ENCODE measurements around the gene LARGE1.

The LARGE1 gene

GRCh38 chr22:33274214-33275072 is 645.8 kb downstream of the LARGE1 start:
- in situ Hi-C loops (cut with MboI; ENCODE audit: low sequenced_read_pairs), result no loop called here

DNA sequence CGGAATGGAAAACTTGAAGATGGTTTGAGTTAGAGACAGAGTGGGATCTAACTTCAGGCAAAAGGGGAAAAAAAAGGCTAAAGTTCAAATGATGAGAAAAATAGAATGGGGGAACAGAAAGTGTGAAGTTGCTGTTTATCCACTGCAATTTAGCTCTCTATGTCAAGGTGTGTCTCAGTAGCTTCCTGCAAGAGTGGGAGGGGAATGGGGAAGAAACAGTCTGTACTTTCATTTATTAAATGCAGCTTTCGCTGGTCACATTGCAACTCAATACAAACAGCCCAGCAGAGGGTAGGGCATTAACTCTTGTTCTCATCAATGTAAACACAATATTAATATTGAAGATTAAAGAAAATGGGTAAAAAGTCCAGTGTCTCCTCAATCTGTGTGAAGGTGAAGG is 647.4 kb downstream of the LARGE1 start:
- in situ Hi-C loops (cut with MboI; ENCODE audit: low sequenced_read_pairs), result no loop called here

GRCh38 chr22:33272180-33272579 is 648.1 kb downstream of the LARGE1 start:
- in situ Hi-C loops (cut with MboI; ENCODE audit: low sequenced_read_pairs), result no loop called here

DNA sequence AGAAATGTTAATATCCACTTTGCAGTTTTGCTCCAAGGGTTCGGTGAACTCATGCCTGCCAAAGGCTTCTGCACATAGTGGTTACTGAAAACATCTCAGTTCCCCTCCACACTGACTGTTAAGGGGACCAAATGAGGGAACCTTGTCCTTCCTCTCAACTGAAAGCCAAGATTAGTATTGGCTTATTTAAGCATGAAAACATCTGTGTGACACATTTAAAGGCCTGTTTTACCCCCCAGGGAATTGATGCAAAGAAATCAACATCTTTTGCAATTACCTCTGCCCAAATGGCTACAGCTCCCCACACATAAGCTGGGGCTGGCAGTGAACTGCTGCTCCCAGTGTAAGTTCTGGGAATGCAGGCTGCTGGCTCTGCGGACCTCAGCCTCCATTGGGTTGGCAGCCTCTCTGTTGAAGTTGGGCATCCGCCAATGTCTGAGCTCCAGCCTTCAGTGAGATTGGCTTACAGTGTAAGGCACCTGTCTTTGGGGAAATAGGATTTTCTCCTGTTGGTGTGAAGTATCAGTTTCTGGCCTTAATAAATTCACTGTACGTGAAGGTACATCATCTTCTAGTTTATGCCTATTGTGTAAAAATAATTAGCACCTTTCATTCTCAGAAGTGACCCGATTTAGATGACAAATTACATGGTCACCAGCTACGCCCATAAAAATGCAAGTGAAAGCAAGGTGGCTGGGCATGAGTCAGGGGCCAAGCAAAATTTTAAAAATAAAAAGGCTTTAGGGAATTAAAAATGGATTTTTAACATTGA is 648.7 kb downstream of the LARGE1 start:
- in situ Hi-C loops (cut with MboI; ENCODE audit: low sequenced_read_pairs), result no loop called here

- in situ Hi-C loops (cut with MboI; ENCODE audit: low sequenced_read_pairs), result no loop called here
Measured at GRCh38 chr22:33270596-33270995, 649.7 kb downstream of the LARGE1 start.

GRCh38 chr22:33261699-33262098 is 658.6 kb downstream of the LARGE1 start:
- in situ Hi-C loops (cut with MboI; ENCODE audit: low sequenced_read_pairs), result no loop called here

GRCh38 chr22:33260498-33260897 is 659.8 kb downstream of the LARGE1 start:
- in situ Hi-C loops (cut with MboI; ENCODE audit: low sequenced_read_pairs), result no loop called here

GRCh38 chr22:33255791-33256190 is 664.5 kb downstream of the LARGE1 start:
- in situ Hi-C loops (cut with MboI; ENCODE audit: low sequenced_read_pairs), result no loop called here

GRCh38 chr22:33248948-33249347 is 671.3 kb downstream of the LARGE1 start:
- in situ Hi-C loops (cut with MboI; ENCODE audit: low sequenced_read_pairs), result no loop called here

- in situ Hi-C loops (cut with MboI; ENCODE audit: low sequenced_read_pairs), result no loop called here
Measured at GRCh38 chr22:33247758-33248157, 672.5 kb downstream of the LARGE1 start.

DNA sequence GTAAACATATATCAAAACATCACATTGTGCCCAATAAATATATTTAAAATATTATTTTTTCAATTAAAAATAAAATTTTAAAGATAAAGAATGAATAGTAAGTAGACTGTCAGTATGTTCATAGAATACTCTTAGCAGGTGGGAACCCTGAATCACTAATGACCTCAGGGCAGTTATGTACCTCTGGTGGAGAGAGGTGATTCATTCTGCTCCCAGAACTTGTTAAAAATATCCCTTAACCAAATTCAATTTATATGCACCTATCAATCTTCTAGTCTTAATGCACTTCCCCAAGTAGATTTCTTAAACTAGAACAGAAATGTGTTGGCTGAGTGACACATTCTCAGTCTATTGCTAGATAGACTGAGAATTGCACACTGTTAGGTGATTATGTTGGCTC is 678.2 kb downstream of the LARGE1 start:
- in situ Hi-C loops (cut with MboI; ENCODE audit: low sequenced_read_pairs), result no loop called here

GRCh38 chr22:33240888-33241475 is 679.3 kb downstream of the LARGE1 start:
- in situ Hi-C loops (cut with MboI; ENCODE audit: low sequenced_read_pairs), result no loop called here

DNA sequence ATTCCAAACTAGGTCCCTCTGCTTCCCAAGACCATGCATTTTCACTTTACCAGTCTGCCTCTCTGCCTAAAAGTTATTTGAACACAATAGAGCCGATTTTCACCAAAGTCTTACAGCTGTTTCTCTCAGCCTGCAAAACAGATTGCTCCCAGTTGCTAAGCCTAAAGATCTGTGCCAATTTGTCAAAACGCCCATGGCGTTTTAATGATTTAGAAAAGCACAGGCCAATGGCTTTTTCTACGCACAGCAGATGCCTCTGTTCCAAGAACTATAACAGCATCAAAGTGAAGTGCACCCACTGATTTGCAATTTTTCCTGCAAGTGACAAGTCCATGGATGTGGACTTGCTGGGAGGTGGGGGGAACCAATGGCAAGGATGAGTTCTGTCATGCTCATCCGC is 688.2 kb downstream of the LARGE1 start:
- in situ Hi-C loops (cut with MboI; ENCODE audit: low sequenced_read_pairs), result no loop called here

GRCh38 chr22:33227791-33228190 is 692.5 kb downstream of the LARGE1 start:
- in situ Hi-C loops (cut with MboI; ENCODE audit: low sequenced_read_pairs), result no loop called here

- in situ Hi-C loops (cut with MboI; ENCODE audit: low sequenced_read_pairs), result no loop called here
Measured at GRCh38 chr22:33224841-33225240, 695.4 kb downstream of the LARGE1 start.
